Left cardiac atrium (tissue), 4 donors: ENCODE measurements around the gene DMWD. TPM values are rescaled to one million over a fixed set of nuclear protein-coding genes. Genes with fewer than 3 reads are reported as not detected.

ENCODE experiments used
- ATAC-seq, 2 donors: fragments of 200-7000 bp; cut with Tn5 transposase; one replicate each; pipeline ENCODE4 v1.9.1; 2020; ENCODE audit warnings: mild to moderate bottlenecking in 2 of 2, moderate library complexity in 2 of 2
- DNase-seq: peaks from one replicate; pipeline ENCODE4 v3.0.0-alpha.2; 2020
- intact Hi-C, 2 donors: fragments of 100-400 bp; cut with DNase I; formaldehyde crosslinking; loops; one replicate each; pipeline versions ENCODE4 v1.14.1 to v1.15.1; 2022 to 2023
- total RNA-seq, 2 donors: library from RNA; stranded (reverse); fragmentation: NEBNext Ultra II Directional; extraction: Animal tissue kit (Norgen Biotek cat#: 25700); gene quantifications; one replicate each; pipeline ENCODE4 v1.2.1, GENCODE V29; 2021
- donor health status: DM: no; HTN: yes; CAD: no.
- donor health status: DM: no; HTN: yes; CAD: no; lungs with severe emphysema.
- donor health status: DM: yes; HTN: yes; CAD: no.
- donor health status: Dilated cardiomyopathy.

Gene DMWD
- total RNA-seq, 2 donors from 2014 or later, result 55.3 to 57.7 TPM

DNA sequence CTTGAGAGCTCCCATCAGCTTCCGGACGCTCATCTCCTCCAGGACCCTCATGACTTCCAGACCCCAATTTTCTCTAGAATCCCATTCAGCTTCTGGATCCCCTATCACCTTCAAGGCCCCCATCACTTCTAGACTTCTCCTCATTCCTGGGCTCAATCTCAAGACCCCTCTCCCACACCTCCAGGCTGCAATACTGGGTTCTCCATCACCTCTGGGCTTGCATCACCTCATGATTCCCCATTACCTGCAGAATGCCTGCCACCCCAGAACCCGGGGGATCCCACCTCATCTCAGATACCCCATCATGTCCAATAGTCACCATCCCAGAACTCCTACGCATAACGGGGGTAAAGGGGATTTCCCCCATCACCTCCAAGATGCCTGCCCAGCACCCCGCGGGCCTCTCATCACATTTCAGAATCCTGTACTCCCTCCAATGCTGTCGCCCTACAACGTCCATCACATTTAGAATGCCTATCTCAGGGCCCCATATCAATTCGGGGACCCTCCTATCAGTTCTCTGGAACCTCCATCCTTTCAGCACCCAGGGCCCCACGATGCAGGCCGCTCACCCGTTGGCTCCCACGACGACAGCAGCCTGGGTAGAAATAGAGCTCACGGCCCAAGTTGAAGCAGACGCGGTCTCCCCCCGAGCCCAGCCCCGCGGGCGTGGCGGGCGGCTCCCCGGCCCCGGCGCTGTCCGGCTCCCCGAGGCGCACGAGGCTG lies 738 bp downstream of the DMWD start:
- intact Hi-C loops, result no loop called here

DNA sequence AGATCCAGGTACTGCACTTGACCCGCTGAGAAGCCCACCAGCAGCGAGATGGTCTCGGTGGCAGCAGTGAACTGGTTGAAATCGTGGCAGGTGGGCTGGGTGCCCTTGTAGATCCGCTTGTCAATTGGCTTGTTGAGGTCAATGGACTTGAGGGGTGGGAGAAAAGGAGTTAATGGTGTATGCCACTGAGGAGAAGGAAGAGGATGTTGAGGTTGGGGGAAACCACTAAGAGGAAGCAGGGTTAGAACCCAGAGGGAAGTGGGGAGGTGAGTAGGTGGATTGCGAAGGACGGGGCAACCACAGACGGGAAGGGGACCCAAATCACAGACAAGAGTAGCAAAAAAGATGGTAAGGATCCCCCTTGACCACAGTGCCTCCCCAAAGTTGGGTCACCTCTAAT lies 1.7 kb downstream of the DMWD start:
- DNase-seq (no peak), ATAC-seq (no peak)
- intact Hi-C loops, result no loop called here

More for the DNA sequence above, 738 bp downstream of the DMWD start:
- no peak for DNase-seq
- no peak for ATAC-seq

DNA sequence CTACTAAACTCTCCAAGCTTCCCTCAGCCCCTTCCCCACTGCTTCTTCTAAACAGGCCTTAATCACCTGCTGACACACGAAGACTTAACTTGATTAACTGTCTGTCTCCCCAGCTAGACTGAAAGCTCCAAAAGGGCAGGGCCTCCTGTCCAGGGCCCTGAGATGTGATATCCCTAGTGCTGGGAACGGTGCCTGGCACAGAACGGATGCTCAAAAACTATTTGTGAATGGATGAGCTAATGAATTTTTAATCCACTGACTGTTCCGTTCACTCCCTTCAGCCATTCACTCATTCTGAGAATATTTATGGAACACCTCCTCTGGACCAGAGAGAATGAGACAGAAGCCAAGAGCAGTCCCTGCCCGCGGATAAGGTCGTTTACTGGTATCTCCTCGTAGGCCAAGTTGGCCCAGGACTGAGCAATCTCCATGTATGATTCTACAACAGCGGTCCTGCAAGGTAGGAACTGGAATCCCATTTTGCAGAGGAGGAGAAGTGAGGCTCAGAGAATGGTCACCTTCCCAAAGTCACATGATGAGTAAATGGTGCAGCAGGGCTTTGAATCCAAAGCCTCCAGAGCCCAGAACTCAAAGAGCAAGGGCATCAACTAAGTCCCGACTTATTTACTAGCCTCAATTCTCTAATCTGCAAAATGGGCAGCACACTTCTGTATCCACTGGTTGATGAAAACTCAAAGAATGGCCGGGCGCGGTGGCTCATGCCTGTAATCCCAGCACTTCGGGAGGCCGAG lies 3.4 kb downstream of the DMWD start:
- DNase-seq (no peak), ATAC-seq (peak in 1 of 2 donors; percentile 6)
- intact Hi-C loops, result no loop called here

DNA sequence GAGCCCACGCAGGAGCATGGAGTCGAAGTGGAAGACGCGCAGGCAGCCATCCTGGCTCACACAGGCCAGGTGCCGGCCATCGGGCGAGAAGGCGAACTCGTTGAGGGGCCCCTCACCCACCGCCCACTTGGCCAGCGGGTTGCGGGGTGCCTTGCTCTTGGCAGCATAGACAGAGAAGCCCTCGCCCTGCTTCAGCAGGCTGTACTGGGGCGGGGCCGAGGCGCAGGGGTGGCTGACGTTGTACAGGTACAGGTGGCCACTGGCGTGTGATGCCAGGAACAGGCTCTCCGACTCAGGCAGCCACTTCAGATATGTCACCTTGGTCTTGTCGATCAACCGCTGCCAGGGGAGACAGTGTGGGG lies 6.1 kb downstream of the DMWD start:
- ATAC-seq (no peak), DNase-seq (no peak)
- intact Hi-C loops, result no loop called here

DNA sequence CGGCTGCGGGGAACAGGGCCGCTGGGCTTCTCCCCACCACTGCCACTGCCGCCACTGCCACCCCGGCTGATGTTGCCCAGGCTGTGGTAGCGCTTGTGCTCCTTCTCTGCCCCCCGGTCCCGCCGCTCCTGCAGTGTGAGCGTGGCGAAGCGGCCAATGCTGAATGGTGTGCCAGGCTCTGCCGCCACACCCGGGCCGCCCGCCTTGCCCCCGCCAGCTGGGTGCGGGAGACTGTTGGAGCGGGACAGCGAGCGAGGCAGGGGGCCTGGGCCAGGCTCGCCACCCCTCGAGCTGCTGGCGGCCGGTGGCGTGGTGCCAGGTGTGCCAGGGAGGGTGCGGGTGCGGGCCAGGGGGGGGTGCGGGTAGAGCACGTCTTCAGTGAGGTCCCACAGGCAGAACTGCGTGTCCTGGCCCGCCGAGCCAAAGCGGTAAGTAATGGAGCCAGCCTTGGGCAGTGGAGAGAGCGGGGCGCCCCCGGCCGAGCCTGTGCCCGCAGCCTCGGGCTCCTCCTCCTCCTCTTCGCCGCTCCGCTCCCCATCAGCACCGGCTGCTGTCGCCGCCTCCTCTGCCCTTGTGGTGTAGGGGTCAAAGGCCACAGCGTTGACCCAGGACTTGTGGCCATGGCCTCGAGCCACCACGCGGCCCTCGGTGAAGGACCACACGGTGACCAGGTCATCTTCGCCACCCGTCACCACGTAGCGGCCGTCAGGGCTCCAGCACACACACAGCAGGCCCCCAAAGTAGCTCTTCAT lies 6.7 kb downstream of the DMWD start:
- intact Hi-C loops, result no loop called here
- DNase-seq (no peak), ATAC-seq (no peak)

DNA sequence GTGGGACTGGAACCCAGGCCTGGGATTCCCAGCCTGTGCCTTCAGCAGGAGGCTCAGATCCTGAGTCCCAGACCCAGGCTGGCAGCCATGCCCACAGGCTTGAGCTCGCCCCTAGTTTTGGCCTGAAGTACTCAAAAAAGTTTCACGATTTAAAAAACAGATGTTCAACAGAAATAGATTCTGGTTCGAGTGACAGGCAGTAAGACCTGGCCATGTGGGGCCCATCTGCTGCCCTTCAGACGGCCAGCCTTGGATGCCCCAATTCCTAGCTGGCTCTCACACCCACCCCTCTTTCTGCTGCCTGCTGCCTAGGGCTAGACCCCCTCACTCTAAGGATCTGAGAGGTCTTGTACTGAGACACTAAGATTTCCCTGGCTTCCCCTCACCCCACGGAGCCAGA lies 7.5 kb downstream of the DMWD start:
- intact Hi-C loops, result no loop called here
- DNase-seq (no peak), ATAC-seq (no peak)

DNA sequence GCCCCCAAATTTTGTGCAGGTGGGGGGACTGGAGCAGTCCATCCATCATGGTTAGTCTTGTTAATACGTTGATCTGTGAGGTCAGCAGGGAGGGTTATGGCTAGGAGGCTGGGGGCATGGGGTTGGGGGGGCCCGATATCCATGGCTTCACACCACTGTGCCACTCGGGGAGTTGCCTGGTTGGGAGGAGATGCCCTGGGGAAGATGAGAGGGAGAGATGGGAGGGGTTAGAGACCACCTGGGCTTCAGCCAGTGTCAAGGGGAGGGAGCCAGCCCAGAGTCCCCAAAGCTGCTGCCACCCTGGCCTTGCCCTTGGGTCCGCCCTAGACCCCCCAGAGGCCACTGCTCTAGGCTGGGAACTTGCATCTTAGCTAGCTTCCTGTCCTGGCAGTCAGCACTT lies 8.5 kb downstream of the DMWD start:
- DNase-seq (no peak), ATAC-seq (no peak)
- intact Hi-C loops, result no loop called here

DNA sequence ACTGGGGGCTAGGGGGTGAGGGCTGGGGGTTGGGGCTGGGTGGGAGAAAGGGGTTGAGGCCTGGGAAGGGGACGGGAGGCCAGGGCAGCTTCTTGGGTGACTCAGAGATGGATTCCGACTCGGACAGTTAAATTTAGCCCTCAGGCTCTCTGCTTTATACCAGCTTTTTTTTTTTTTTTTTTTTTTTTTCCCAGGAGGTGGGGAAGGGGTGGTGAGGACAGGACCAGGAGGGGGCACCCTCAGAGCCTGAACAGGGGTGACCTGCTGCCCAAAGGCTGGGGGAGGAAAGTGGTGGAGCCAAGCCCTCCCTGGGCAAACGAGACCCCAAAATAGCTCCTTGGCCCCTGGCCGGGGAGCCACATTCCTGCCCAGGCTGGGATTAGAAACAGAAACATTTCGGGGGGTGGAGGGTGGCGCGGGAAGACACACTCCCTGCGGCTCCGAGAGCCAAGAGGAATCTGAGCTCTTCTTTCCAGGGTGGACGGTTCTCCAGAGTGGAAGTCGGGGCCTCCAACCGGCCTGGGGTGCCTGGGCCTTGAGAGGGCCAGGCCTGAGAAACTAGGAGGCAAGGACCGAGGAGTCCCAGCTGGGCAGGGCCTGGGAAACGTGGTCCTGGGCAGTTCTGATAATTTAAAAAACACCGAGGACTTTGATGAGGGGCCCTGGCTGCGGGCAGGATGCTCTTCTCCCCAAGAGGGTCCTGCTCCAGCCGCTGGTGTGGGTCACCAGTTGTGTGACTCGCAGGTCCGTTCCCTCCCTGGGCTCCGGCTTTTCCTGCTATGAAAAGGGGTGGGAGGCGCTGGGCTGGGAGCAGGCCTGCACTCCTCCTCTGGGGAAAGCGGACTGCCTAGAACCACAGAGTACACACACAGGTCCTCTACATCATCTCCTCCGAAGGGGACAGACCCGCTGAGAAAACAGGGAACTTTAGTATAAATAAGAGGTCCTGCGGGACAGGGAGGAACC lies 9.5 kb downstream of the DMWD start:
- DNase-seq (peak; percentile 78), ATAC-seq (peak; percentile 39 to 70)
- intact Hi-C loops, result no loop called here

DNA sequence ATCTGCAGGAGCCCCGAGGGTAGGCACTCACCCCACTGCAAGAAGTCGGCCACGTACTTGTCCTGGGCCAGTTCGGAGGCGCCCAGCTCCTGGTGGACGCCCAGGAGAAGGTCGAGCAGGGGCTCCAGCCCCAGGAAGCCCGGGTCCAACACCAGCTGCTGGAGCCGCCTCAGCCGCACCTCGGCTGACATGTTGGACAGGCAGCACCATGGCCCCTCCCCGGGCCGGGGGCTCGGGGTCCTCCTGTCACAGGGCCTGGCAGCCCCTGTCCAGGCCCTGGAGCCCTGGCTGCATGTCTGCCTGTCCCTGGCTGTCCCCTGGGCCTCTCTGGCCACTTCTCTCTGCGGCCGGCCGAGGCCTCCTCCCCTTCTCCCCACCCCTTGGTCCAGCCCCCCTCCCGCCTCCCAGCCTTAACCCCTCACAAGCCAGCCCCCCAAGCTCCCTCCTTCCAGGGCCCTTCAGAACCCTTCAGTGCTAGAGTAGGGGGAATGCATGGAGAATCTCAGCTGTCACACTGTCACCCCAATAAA lies 10.4 kb downstream of the DMWD start, which contains the start of gene DMPK:
Gene DMPK (minus strand): TSS at position 329 of the 530 bp plus-strand sequence. CDS start 138 bp downstream, at position 191.
- ATAC-seq, result peak; percentile 67 to 74
- DNase-seq, result peak; percentile 68
- intact Hi-C loops, result no loop called here

DNA sequence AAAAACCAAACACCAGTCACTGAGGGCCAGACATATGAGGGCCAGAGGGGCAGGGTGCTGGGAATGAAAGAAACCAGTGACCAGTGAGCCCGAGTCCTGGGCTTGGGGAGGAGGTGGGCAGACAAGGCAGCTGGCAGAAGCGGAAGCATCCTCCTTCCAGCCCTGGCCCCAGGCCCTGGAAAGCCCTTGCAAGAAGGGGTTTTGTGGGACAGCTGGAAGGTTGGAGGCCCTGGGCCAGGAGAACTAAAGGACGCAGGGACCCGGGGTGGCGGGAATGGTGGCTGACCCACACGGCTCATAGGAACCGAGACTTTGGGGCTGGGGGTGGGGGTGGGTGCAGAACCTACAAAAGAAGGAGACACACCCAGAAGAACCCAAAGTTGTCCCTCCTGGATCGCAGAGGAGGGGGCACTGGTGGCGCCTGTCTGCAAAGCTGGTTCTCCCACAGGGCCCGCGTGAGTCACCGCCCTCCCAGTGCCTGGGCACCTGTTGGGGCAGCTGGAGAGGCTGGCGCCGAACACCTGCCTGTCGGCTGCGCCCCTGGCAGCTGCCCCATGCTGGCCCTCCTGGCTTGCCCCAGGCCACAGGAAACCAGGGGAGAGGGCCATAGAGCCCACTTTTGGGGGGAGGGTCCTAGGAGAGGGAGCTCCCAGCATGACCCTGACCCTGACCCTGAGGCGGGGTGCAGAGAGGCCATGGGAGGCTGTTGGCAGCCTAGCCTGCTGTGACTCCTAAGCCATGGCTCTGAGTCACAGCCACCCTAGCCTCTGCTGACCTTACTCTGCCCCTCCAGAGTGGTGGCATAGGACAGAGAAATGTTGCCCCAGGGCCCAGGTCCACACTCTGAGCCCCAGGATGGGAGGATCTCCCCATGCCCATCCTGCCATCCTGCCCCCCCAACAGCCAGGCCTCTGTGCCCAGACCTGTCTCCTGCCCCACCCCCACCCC lies 11.2 kb downstream of the DMWD start:
- ATAC-seq (peak; percentile 3 to 14), DNase-seq (no peak)
- intact Hi-C loops, result no loop called here

DNA sequence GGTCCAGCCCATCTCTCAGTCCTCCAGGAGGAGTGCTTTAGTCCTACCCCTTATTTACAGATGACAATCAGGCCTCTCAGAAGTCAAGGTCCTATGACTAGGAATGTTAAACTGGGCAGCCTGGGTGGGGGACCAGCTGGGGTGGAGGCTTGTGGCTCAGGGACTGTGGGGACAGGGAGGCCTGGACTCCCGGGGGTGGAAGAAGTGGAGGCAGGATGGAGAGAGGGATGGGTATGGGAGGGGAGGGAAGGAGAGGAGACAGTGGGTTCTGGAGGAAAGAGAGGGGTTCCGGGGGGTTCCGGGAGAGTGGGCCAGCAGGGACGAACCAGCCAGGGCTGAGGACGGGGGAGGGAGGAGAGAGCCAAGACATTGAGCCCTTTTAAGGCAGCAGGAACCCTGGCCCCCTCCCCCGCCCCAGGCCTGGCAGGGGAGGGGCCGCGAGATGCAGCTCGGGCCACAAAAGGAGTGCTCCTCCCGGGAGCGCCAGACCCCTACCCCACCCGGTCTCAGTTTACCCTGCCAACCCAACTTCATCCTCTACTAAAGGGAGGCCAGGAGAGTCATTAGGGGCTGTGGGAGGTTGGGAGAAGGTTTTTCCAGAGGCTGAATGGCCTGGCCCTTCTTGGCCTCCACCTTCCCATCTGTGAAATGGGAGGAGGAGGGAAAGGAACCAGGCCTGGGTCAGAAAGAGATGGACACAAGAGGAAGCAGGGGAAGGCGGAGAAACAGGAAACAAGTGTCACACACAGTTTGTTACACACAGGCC lies 12.0 kb downstream of the DMWD start:
- no peak for DNase-seq
- intact Hi-C loops, result no loop called here
- no peak for ATAC-seq

DNA sequence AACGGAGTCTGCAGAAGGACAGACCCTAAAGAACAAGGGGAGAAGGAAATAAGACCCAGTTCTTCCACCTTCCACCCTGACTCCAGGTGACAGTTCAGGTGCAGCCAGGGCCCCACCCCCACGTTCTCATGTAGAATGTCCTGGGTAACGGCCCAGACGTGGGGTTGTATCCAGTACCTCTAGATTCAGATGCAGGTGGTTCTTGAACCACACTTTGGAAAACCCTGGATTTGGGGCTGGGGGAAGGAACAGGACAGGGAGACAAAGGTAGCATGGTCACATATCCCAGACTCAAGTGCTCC lies 12.5 kb downstream of the DMWD start:
- no peak for DNase-seq

DNA sequence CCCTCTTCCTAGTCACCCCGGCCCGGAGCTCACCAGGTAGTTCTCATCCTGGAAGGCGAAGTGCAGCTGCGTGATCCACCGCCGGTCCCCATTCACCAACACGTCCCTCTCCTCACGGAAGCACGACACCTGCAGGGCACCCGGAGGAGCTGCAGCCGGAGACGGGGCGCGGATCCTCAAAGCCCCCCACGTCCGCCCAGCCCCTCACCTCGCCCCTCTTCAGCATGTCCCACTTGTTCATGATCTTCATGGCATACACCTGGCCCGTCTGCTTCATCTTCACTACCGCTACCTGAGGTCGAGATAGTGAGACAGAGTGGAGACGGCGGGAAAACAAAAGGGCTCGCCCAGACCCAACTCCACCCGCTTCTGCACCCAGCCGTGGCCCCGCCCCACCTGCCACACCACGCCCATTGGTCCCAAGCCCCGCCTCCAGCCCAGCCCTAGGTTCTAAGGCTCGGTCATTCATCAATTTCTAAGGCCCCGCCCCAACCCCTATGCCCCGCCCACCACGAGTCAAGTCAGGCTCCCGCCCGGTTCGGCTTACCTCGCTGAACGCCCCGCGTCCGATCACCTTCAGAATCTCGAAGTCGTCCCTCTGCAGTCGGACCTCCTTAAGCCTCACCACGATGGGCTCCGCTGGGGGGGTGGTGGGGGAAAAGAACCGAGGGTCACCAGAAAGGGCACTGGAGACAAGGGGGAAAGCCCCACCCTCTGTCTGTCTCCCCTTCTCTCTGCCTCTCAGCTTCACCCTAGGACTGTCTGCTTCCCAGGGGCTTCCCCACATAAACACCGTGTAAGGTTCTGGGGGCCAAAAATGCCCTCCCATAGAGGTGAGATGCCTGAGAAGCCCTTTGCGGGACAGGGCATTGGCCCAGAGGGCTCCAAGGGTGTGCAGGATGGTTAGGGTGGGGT lies 13.2 kb downstream of the DMWD start:
- ATAC-seq (peak; percentile 35 to 53), DNase-seq (peak; percentile 85)
- intact Hi-C loops, result no loop called here

More for the DNA sequence above, 12.5 kb downstream of the DMWD start:
- intact Hi-C loops, result no loop called here
- ATAC-seq, result no peak

DNA sequence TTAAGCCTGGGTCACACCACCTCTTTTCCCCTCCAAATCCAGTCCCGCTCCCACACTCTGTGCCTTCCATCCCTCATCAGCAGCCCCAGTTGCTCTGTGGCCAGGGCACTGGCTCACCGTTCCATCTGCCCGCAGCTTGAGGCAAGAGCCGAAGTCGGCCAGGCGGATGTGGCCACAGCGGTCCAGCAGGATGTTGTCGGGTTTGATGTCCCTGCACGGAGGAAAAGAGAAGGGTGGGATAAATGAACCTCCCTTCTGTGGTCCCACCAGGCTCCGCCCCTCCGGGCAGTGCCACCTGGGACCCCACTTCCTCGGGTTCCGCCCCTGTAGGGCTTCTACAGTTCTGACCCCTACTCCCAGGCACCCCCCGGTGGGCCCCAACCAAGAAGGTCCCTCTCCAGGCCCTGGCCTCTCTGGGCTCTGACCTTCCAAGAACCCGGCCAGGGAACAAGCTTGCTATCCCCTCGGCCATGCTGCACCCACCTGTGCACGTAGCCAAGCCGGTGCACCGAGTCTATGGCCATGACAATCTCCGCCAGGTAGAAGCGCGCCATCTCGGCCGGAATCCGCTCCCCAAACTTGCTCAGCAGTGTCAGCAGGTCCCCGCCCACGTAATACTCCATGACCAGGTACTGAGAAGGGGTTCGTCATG lies 14.5 kb downstream of the DMWD start:
- intact Hi-C loops, result no loop called here
- ATAC-seq (no peak), DNase-seq (no peak)

DNA sequence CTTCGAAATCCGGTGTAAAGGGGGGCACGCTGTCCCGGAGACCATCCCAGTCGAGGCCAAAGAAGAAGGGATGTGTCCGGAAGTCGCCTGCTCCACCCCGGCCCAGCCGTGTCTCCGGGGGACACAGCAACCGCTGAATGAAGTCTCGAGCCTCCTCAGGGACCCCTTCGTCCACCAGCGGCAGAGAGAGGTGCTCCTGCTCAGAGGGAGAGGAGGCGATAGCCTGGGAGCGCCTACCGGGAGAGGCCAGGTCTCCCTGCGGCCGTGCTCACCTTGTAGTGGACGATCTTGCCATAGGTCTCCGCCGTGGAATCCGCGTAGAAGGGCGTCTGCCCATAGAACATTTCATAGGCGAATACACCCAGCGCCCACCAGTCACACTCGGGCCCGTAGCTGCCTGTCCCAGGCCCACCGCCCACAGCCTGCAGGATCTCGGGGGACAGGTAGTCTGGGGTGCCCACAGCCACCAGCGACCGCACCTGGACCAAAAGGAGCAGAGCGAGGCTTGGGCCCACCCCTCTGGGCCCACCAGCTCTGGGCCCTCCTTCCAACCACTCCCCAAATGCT lies 15.2 kb downstream of the DMWD start:
- DNase-seq, result no peak
- ATAC-seq, result no peak
- intact Hi-C loops, result no loop called here
